H9 (cell line): ENCODE data around the gene TNXB. TPM values are rescaled to one million over a fixed set of nuclear protein-coding genes. Genes with fewer than 3 reads are reported as not detected.

Source experiments
- DNase-seq: peaks from one replicate; pipeline ENCODE4 v3.0.0-alpha.2; 2017
- H2AFZ ChIP-seq: one replicate; pipeline ENCODE4 v1.6.1; 2013; ENCODE audit warnings: mild to moderate bottlenecking, low read length, control low read depth, moderate library complexity
- H2AK5ac ChIP-seq: 2 replicates; pipeline ENCODE4 v1.6.1; 2013; ENCODE audit warnings: low read length, control low read depth, mixed read lengths; ENCODE audit not compliant: insufficient read length
- H2BK120ac ChIP-seq: one replicate; pipeline ENCODE4 v1.6.1; 2013; ENCODE audit warnings: low read depth, mild to moderate bottlenecking, low read length, control low read depth, inconsistent platforms; ENCODE audit not compliant: poor library complexity, severe bottlenecking
- H2BK12ac ChIP-seq: 2 replicates; pipeline ENCODE4 v1.6.1; 2013; ENCODE audit warnings: low read length, control low read depth, mixed read lengths, low read depth; ENCODE audit not compliant: insufficient read length
- H2BK15ac ChIP-seq: 2 replicates; pipeline ENCODE4 v1.6.1; 2013; ENCODE audit warnings: low read depth, low read length, control low read depth
- H2BK20ac ChIP-seq: one replicate; pipeline ENCODE4 v1.6.1; 2013; ENCODE audit warnings: low read depth, mild to moderate bottlenecking, low read length, control low read depth, inconsistent platforms; ENCODE audit not compliant: poor library complexity, severe bottlenecking
- H2BK5ac ChIP-seq: 2 replicates; pipeline ENCODE4 v1.6.1; 2013; ENCODE audit warnings: low read length, control low read depth, mixed read lengths; ENCODE audit not compliant: insufficient read length
- H3K14ac ChIP-seq: 2 replicates; pipeline ENCODE4 v1.6.1; 2013; ENCODE audit warnings: low read length, control low read depth; ENCODE audit not compliant: insufficient read depth
- H3K18ac ChIP-seq: 2 replicates; pipeline ENCODE4 v1.6.1; 2013; ENCODE audit warnings: low read depth, mild to moderate bottlenecking, mixed read lengths, low read length, control low read depth; ENCODE audit not compliant: insufficient read length
- H3K23ac ChIP-seq: 2 replicates; pipeline ENCODE4 v1.6.1; 2013; ENCODE audit warnings: low read length, control low read depth, mixed read lengths, low read depth; ENCODE audit not compliant: insufficient read length
- H3K23me2 ChIP-seq: 2 replicates; pipeline ENCODE4 v1.6.1; 2013; ENCODE audit warnings: low read depth, mild to moderate bottlenecking, mixed read lengths, low read length, control low read depth; ENCODE audit not compliant: insufficient read length, poor library complexity, severe bottlenecking
- H3K27ac ChIP-seq: 2 replicates; pipeline ENCODE4 v1.5.1; 2013; ENCODE audit warnings: low read length, control low read depth, mixed read lengths, low read depth; ENCODE audit not compliant: insufficient read length
- H3K27me3 ChIP-seq: 2 replicates; pipeline ENCODE4 v1.6.1; 2013; ENCODE audit warnings: low read length, control low read depth, inconsistent platforms; ENCODE audit not compliant: insufficient read depth
- H3K4ac ChIP-seq: 2 replicates; pipeline ENCODE4 v1.6.1; 2013; ENCODE audit warnings: low read depth, mild to moderate bottlenecking, control low read depth, inconsistent platforms, low read length, moderate library complexity
- H3K4me1 ChIP-seq: 2 replicates; pipeline ENCODE4 v1.6.1; 2013; ENCODE audit warnings: low read length, control low read depth, inconsistent platforms; ENCODE audit not compliant: insufficient read depth
- H3K4me2 ChIP-seq: 2 replicates; pipeline ENCODE4 v1.6.1; 2013; ENCODE audit warnings: low read length, control low read depth, mixed read lengths; ENCODE audit not compliant: insufficient read length, insufficient read depth
- H3K56ac ChIP-seq: 2 replicates; pipeline ENCODE4 v1.6.1; 2013; ENCODE audit warnings: low read depth, mild to moderate bottlenecking, mixed read lengths, low read length, control low read depth; ENCODE audit not compliant: insufficient read length
- H3K79me1 ChIP-seq: 2 replicates; pipeline ENCODE4 v1.6.1; 2013; ENCODE audit warnings: low read depth, mild to moderate bottlenecking, moderate library complexity, low read length, control low read depth, inconsistent platforms; ENCODE audit not compliant: insufficient read depth, poor library complexity, severe bottlenecking
- H3K79me2 ChIP-seq: 2 replicates; pipeline ENCODE4 v1.6.1; 2013; ENCODE audit warnings: low read length, control low read depth, inconsistent platforms; ENCODE audit not compliant: insufficient read depth
- H3K9ac ChIP-seq: 2 replicates; pipeline ENCODE4 v1.6.1; 2013; ENCODE audit warnings: low read length, control low read depth, mixed read lengths; ENCODE audit not compliant: insufficient read length; ENCODE audit errors: extremely low read depth
- H3K9me3 ChIP-seq: one replicate; pipeline ENCODE4 v1.6.1; 2013; ENCODE audit warnings: low read depth, low read length, inconsistent platforms; ENCODE audit not compliant: control insufficient read depth
- H3T11ph ChIP-seq: one replicate; pipeline ENCODE4 v1.6.1; 2013; ENCODE audit warnings: mild to moderate bottlenecking, low read length, control low read depth, inconsistent platforms
- H4K20me1 ChIP-seq: one replicate; pipeline ENCODE4 v1.6.1; 2013; ENCODE audit not compliant: control insufficient read depth, insufficient read length, insufficient read depth
- H4K5ac ChIP-seq: 2 replicates; pipeline ENCODE4 v1.6.1; 2013; ENCODE audit warnings: low read depth, mild to moderate bottlenecking, mixed read lengths, low read length, control low read depth; ENCODE audit not compliant: insufficient read length
- H4K8ac ChIP-seq: replicated peaks from 2 replicates; pipeline ENCODE4 v1.6.1; 2013; ENCODE audit warnings: low read length, control low read depth, mixed read lengths, low read depth; ENCODE audit not compliant: insufficient read length
- H4K91ac ChIP-seq: 2 replicates; pipeline ENCODE4 v1.6.1; 2013; ENCODE audit warnings: low read depth, mild to moderate bottlenecking, moderate library complexity, mixed read lengths, low read length, control low read depth; ENCODE audit not compliant: insufficient read length
- H3K27ac Mint-ChIP-seq, 3 experiments: 2 replicates in 2 of 3; 3 replicates in 1 of 3; pipeline ENCODE4 v1.8.0; 2020 to 2021; ENCODE audit warnings: mixed read lengths in 3 of 3, mild to moderate bottlenecking in 1 of 3, moderate library complexity in 1 of 3
- H3K27me3 Mint-ChIP-seq: 2 replicates; pipeline ENCODE4 v1.8.0; 2021; ENCODE audit warnings: low read depth, mild to moderate bottlenecking, moderate library complexity, mixed read lengths
- H3K36me3 Mint-ChIP-seq, 3 experiments: 2 replicates in 2 of 3; 3 replicates in 1 of 3; pipeline ENCODE4 v1.8.0; 2020 to 2021; ENCODE audit warnings: low read depth in 3 of 3, mixed read lengths in 3 of 3; ENCODE audit not compliant: insufficient read depth in 1 of 3
- H3K4me1 Mint-ChIP-seq, 2 experiments: 2 replicates each; pipeline ENCODE4 v1.8.0; 2020; ENCODE audit warnings: mixed read lengths in 2 of 2
- H3K4me3 Mint-ChIP-seq, 2 experiments: 2 replicates in 1 of 2; 3 replicates in 1 of 2; pipeline ENCODE4 v1.8.0; 2020 to 2021; ENCODE audit warnings: mild to moderate bottlenecking in 2 of 2, mixed read lengths in 2 of 2, moderate library complexity in 1 of 2
- H3K9me3 Mint-ChIP-seq, 2 experiments: 2 replicates in 1 of 2; 3 replicates in 1 of 2; pipeline ENCODE4 v1.8.0; 2020; ENCODE audit warnings: mild to moderate bottlenecking in 2 of 2, mixed read lengths in 2 of 2, moderate library complexity in 1 of 2
- total RNA-seq: library from RNA; stranded (reverse); gene quantifications from 2 replicates; pipeline ENCODE4 v1.2.1, GENCODE V29; 2021
- TF ChIP-seq, protein P1 (sequence below): fragments of 200-600 bp; sonication (generic); conservative IDR thresholded peaks from 3 replicates; pipeline ENCODE4 v1.8.0; 2021; ENCODE audit warnings: antibody characterized with exemption, mild to moderate bottlenecking

Gene TNXB
- total RNA-seq, 1 experiment from 2014 or later, result 5.0 TPM

DNA sequence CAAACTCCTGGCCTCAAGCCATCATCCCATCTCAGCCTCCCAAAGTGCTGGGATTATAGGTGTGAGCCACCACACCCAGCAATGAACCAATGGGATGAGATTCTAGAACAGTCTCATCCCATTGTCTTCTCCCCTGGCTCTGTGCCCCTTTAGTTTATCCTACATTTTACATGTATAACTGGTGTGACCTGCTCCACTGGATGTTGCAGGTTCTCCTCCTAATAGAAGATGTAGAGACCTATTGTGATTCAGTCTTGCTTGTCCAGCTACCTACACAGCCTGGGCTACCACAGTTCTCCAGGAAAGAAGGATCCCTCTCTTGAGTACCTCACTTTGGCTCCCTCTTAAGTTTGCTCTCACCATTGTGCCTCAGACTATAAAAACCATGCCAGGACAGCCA lies 23.0 kb upstream of the TNXB start:
- Histone ChIP-seq H3K18ac (no peak overlapping the region), H3K14ac (no peak overlapping the region), H2AFZ (no peak overlapping the region), H3K79me1 (no peaks in the 10 kb centered on the region), H2BK12ac (no peak overlapping the region), H4K20me1 (no peaks in the 10 kb centered on the region), H2AK5ac (no peak overlapping the region), H3K56ac (no peak overlapping the region), H4K91ac (no peak overlapping the region), H3K9ac (no peak overlapping the region), H3K9me3 (no peaks in the 10 kb centered on the region), H4K5ac (no peak overlapping the region), H3K4me1 (no peaks in the 10 kb centered on the region), H3K23me2 (peaks cover 3% of the 10 kb centered on the region), H3K27me3 (no peaks in the 10 kb centered on the region), H2BK20ac (no peak overlapping the region), H3K4ac (no peak overlapping the region), H2BK5ac (no peak overlapping the region), H3K4me2 (no peak overlapping the region), H2BK15ac (no peak overlapping the region), H3K79me2 (no peaks in the 10 kb centered on the region), H3T11ph (no peak overlapping the region), H3K27ac (no peak overlapping the region), H4K8ac (no peak overlapping the region), H2BK120ac (no peak overlapping the region), H3K23ac (no peak overlapping the region)
- no peak for DNase-seq
- no peak overlapping the region for H3K4me3 Mint-ChIP-seq
- no peaks in the 10 kb centered on the region for H3K9me3 Mint-ChIP-seq
- H3K27me3 Mint-ChIP-seq, result peaks cover 8% of the 10 kb centered on the region
- no peaks in the 10 kb centered on the region; a peak in 3 of 7 replicates for H3K36me3 Mint-ChIP-seq
- peak overlapping the region in 1 of 3 experiments; percentile 92; a peak in 2 of 7 replicates for H3K27ac Mint-ChIP-seq
- peaks cover 16 to 30% of the 10 kb centered on the region in 2 experiments for H3K4me1 Mint-ChIP-seq
- TF ChIP-seq, protein P1, sequence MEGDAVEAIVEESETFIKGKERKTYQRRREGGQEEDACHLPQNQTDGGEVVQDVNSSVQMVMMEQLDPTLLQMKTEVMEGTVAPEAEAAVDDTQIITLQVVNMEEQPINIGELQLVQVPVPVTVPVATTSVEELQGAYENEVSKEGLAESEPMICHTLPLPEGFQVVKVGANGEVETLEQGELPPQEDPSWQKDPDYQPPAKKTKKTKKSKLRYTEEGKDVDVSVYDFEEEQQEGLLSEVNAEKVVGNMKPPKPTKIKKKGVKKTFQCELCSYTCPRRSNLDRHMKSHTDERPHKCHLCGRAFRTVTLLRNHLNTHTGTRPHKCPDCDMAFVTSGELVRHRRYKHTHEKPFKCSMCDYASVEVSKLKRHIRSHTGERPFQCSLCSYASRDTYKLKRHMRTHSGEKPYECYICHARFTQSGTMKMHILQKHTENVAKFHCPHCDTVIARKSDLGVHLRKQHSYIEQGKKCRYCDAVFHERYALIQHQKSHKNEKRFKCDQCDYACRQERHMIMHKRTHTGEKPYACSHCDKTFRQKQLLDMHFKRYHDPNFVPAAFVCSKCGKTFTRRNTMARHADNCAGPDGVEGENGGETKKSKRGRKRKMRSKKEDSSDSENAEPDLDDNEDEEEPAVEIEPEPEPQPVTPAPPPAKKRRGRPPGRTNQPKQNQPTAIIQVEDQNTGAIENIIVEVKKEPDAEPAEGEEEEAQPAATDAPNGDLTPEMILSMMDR, result no peak
